ENCODE data around the gene GDI2. TPM values are rescaled to one million over a fixed set of nuclear protein-coding genes. Genes with fewer than 3 reads are reported as not detected.

Gene GDI2
- 155 to 293 TPM (median 244 TPM) in 3 replicates for polyA plus RNA-seq
- 246 TPM for polyA plus RNA-seq (2011; ENCODE audit: low read depth)
- polyA plus RNA-seq (2011; cell fraction: cytosol; rRNA removed) = 210 and 305 TPM in 2 replicates
- 133 and 158 TPM in 2 replicates for polyA plus RNA-seq (2011; cell fraction: nucleus; rRNA removed)
- polyA plus RNA-seq (2012; ENCODE audit: low replicate concordance) = 154 and 212 TPM in 2 replicates
- 67.8 to 243 TPM (median 131 TPM) in 3 replicates for polyA minus RNA-seq
- 352 TPM for polyA minus RNA-seq (2011; cell fraction: cytosol; rRNA and poly(A)+ RNA removed)
- 88.7 and 112 TPM in 2 replicates for polyA minus RNA-seq (2011; cell fraction: nucleus; rRNA and poly(A)+ RNA removed)

DNA sequence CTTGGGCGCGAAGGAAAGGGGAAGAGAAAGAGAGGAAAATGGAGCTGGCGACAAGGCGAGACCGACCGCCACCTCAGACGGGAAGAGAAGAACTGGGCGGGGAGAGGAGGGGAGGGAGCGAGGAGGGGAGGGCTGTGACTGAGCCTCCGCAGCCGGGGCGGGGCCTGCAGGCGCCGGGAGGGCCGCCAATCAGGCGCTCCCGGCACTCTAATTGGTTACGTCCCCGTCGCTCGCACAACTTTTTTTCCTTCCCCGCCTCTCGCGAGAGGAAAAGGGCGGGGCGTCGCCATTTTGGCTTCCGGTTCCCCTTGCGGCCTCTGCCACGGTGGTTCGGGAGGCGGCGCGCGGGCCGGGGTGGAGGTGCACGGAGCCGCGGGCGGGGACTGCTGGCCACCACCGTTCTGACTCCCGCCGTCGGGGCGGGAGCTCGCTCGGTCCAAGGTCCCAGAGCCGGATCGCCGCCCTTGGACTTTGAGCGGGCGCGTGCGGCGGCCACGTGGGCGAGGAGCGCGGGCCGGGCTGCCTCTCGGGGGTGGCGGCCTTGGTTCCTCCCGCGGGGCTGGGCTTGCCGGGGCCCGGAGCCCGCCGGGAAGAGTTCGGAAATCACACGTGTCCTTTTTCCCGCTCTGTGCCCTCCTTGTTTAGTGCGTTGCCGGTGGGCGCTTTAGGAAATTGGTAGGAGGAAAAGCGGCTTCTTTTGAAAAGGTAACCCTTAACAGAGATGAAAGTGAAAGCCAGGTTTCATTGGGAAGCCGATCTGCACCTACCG lies at the start of gene GDI2:
Gene GDI2, minus strand, starts transcription at position 94 of the 769 bp plus-strand sequence. CDS start 176 bp downstream, outside the sequence.
- peaks cover 24% of the 10 kb centered on the region for H3K4me1 ChIP-seq (ENCODE audit: control insufficient read depth, extremely low read depth, insufficient read depth, low read length)
- peak within 1 kb of the TSS; percentile 99 for H3K4me2 ChIP-seq (ENCODE audit: control insufficient read depth, extremely low read depth, insufficient read depth, low read depth, low read length)
- peak within 1 kb of the TSS; percentile 79 for H2AFZ ChIP-seq (ENCODE audit: control insufficient read depth, low read length)
- H3K4me3 ChIP-seq (ENCODE audit: control insufficient read depth in 2 of 3, extremely low read depth in 1 of 3, insufficient read depth in 2 of 3, low read depth in 1 of 3, low read length in 3 of 3) = peak within 1 kb of the TSS; percentile 88 to 100 (median 97)
- H3K9ac ChIP-seq (ENCODE audit: control insufficient read depth, extremely low read depth, insufficient read depth, low read length) = peak within 1 kb of the TSS; percentile 97
- H3K9me1 ChIP-seq (ENCODE audit: control insufficient read depth, extremely low read depth, insufficient read depth, low read length) = no peaks in the 10 kb centered on the region
- peaks cover 15% of the 10 kb centered on the region for H4K20me1 ChIP-seq (ENCODE audit: control insufficient read depth, extremely low read depth, insufficient read depth, low read length)
- no peaks in the 10 kb centered on the region for H3K27me3 ChIP-seq (ENCODE audit: control insufficient read depth, extremely low read depth, insufficient read depth, low read length)
- H3K36me3 ChIP-seq (ENCODE audit: control insufficient read depth in 2 of 2, extremely low read depth in 1 of 2, insufficient read depth in 2 of 2, low read length in 2 of 2) = no peaks in the 10 kb centered on the region
- peaks cover 51% of the 10 kb centered on the region for H3K79me2 ChIP-seq (ENCODE audit: control insufficient read depth, insufficient read depth, low read length)
- dilution Hi-C loops (cut with MboI; ENCODE audit: extremely low pct_ligation_motif_present, low sequenced_read_pairs) = no loop called here
- no peaks in the 10 kb centered on the region for H3K9me3 ChIP-seq (ENCODE audit: control insufficient read depth, low read depth, low read length)
- FAIRE-seq = no peak
- peak; percentile 65 for DNase-seq (ENCODE audit: low read depth, low spot score)
- peak within 1 kb of the TSS; percentile 90 for H3K27ac ChIP-seq (ENCODE audit: control insufficient read depth, insufficient read depth, low read length)
- TF ChIP-seq, protein P1, sequence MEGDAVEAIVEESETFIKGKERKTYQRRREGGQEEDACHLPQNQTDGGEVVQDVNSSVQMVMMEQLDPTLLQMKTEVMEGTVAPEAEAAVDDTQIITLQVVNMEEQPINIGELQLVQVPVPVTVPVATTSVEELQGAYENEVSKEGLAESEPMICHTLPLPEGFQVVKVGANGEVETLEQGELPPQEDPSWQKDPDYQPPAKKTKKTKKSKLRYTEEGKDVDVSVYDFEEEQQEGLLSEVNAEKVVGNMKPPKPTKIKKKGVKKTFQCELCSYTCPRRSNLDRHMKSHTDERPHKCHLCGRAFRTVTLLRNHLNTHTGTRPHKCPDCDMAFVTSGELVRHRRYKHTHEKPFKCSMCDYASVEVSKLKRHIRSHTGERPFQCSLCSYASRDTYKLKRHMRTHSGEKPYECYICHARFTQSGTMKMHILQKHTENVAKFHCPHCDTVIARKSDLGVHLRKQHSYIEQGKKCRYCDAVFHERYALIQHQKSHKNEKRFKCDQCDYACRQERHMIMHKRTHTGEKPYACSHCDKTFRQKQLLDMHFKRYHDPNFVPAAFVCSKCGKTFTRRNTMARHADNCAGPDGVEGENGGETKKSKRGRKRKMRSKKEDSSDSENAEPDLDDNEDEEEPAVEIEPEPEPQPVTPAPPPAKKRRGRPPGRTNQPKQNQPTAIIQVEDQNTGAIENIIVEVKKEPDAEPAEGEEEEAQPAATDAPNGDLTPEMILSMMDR (optimal IDR thresholded peaks at IDR 0.05 in 1 of 3, IDR thresholded peaks at IDR 0.05 in 1 of 3, conservative IDR thresholded peaks at IDR 0.05 in 1 of 3; ENCODE audit: extremely low read depth in 1 of 3, insufficient read depth in 2 of 3, low read length in 3 of 3) = no peak
- TF ChIP-seq EZH2 (IDR thresholded peaks at IDR 0.05; ENCODE audit: low read length) = no peak

DNA sequence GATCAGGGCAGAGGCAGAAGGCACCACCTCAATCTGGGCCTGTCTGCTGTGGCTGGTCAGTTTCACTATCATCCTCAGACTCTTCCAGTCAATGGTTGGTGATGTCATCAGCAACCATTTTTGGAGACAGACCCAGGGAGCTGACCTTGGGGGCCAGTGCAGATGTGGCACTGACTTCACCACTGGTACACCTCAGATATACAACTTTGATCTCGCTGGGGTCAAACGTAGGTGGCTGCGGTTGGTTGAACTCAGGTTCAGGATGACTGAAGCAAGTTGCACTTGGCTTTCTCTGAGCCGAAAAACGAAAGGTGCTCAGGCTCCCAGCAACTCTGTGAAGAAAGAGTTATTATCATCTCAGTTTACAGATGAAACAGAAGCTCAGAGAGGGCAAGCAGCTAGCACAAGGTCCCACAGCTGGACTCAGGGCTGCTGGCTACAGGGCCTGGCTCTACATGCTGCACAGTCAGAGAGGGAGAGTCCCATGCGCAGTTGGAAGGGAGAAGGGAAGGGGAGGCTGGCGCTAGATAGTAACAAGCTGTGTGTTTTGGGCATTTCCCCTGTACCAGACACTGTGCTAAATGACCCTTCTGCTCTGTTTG lies 49.2 kb upstream of the GDI2 start:
- TF ChIP-seq EZH2 (IDR thresholded peaks at IDR 0.05; ENCODE audit: low read length) = no peak
- TF ChIP-seq, protein P1 (optimal IDR thresholded peaks at IDR 0.05 in 1 of 3, IDR thresholded peaks at IDR 0.05 in 1 of 3, conservative IDR thresholded peaks at IDR 0.05 in 1 of 3; ENCODE audit: extremely low read depth in 1 of 3, insufficient read depth in 2 of 3, low read length in 3 of 3) = no peak
- DNase-seq (ENCODE audit: low read depth, low spot score) (no peak), FAIRE-seq (no peak)
- Histone ChIP-seq H3K9me3 (ENCODE audit: control insufficient read depth, low read depth, low read length) (no peaks in the 10 kb centered on the region), H3K4me2 (ENCODE audit: control insufficient read depth, extremely low read depth, insufficient read depth, low read depth, low read length) (no peak overlapping the region), H3K4me1 (ENCODE audit: control insufficient read depth, extremely low read depth, insufficient read depth, low read length) (no peaks in the 10 kb centered on the region), H4K20me1 (ENCODE audit: control insufficient read depth, extremely low read depth, insufficient read depth, low read length) (no peaks in the 10 kb centered on the region), H3K36me3 (ENCODE audit: control insufficient read depth in 2 of 2, extremely low read depth in 1 of 2, insufficient read depth in 2 of 2, low read length in 2 of 2) (no peaks in the 10 kb centered on the region), H3K9ac (ENCODE audit: control insufficient read depth, extremely low read depth, insufficient read depth, low read length) (no peak overlapping the region), H2AFZ (ENCODE audit: control insufficient read depth, low read length) (no peak overlapping the region), H3K27ac (ENCODE audit: control insufficient read depth, insufficient read depth, low read length) (no peak overlapping the region), H3K79me2 (ENCODE audit: control insufficient read depth, insufficient read depth, low read length) (no peaks in the 10 kb centered on the region), H3K4me3 (ENCODE audit: control insufficient read depth in 2 of 3, extremely low read depth in 1 of 3, insufficient read depth in 2 of 3, low read depth in 1 of 3, low read length in 3 of 3) (no peak overlapping the region), H3K9me1 (ENCODE audit: control insufficient read depth, extremely low read depth, insufficient read depth, low read length) (no peaks in the 10 kb centered on the region), H3K27me3 (ENCODE audit: control insufficient read depth, extremely low read depth, insufficient read depth, low read length) (peaks cover 6% of the 10 kb centered on the region)
- dilution Hi-C loops (cut with MboI; ENCODE audit: extremely low pct_ligation_motif_present, low sequenced_read_pairs) = no loop called here

Data from keratinocyte (primary cell).